Large intestine (tissue), 3 donors: ENCODE data around the gene CCDC146. TPM values are rescaled to one million over a fixed set of nuclear protein-coding genes. Genes with fewer than 3 reads are reported as not detected.
"Not testable (repeated sequence)": the region's sequence is repeated elsewhere in the genome, so short reads cannot be mapped to it uniquely, and the experiment has no call there.

Experiments
- DNase-seq, 2 donors: peaks; one replicate each; pipeline versions ENCODE4 v3.0.0 to v3.0.0-alpha.2; 2013
- H3K27ac ChIP-seq: one replicate; pipeline ENCODE4 v1.5.1; 2013; ENCODE audit warnings: low read length
- H3K27me3 ChIP-seq: 2 replicates; pipeline ENCODE4 v1.6.1; 2013; ENCODE audit warnings: low read length; ENCODE audit not compliant: control insufficient read depth, insufficient read depth
- H3K36me3 ChIP-seq: 2 replicates; pipeline ENCODE4 v1.6.1; 2013; ENCODE audit warnings: low read length; ENCODE audit not compliant: control insufficient read depth, insufficient read depth
- H3K4me1 ChIP-seq: one replicate; pipeline ENCODE4 v1.6.1; 2013; ENCODE audit warnings: low read length; ENCODE audit not compliant: control insufficient read depth, insufficient read depth
- H3K4me3 ChIP-seq: one replicate; pipeline ENCODE4 v1.5.1; 2013; ENCODE audit warnings: low read length
- H3K9me3 ChIP-seq: one replicate; pipeline ENCODE4 v1.6.1; 2013; ENCODE audit warnings: mild to moderate bottlenecking, low read depth, low read length, moderate library complexity; ENCODE audit not compliant: control insufficient read depth
- WGBS: methylation state at CpG from one replicate; pipeline ENCODE4 v1.1.5; 2013; ENCODE audit warnings: low lambda C conversion rate; ENCODE audit not compliant: insufficient coverage; 5-methylcytosine and 5-hydroxymethylcytosine counted together
- polyA plus RNA-seq: library from polyadenylated mRNA; unstranded; fragments of 120-200 nt; gene quantifications from one replicate; pipeline ENCODE4 v1.2.1, GENCODE V29; 2013

The CCDC146 gene
- polyA plus RNA-seq, 1 donor, result 13.4 TPM

DNA sequence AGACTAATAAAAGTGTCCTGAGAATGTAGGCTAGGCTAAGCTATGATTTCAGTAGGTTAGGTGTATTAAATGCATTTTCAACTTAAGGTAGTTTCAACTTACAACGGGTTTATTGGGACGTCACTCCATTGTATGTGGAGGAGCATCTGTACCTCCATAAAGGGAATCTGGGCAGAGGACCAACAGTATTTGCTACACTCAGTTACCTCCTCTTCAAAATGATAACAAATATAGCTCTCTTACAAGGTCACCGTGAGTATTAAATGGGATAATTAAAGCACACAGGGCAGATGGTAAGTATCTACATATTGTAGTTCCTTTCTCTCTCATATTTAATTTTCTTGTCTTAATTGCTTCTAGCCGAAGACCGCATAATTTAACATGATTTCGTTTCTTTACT lies 136.2 kb downstream of the CCDC146 start:
- WGBS, result 83% methylated on average over 3 of the region's 6 CpGs
- no peaks in the 10 kb centered on the region for H3K36me3 ChIP-seq
- no peaks in the 10 kb centered on the region for H3K9me3 ChIP-seq
- no peak for DNase-seq
- H3K27ac ChIP-seq, result no peak overlapping the region
- H3K27me3 ChIP-seq, result no peaks in the 10 kb centered on the region
- no peak overlapping the region for H3K4me3 ChIP-seq
- no peaks in the 10 kb centered on the region for H3K4me1 ChIP-seq

DNA sequence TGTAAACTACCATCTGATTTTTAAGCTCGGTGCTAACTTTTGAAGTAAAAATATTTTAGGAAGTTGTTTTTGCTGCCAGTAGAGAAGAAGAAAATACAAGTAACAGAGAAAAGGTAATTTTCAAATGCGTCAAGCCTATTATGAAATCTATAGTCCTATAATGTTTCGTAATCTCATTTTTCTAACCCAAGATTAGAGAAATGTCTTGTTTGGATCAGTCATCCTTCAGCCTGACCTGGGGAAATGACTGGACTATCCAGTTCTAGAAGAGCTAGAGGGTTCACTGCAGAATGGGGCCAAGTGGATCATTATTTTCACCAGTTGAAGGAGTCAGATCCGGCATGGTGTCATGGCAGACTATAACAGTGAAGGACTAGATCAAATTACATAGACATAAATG lies 139.9 kb downstream of the CCDC146 start:
- DNase-seq, result no peak
- H3K4me3 ChIP-seq, result no peak overlapping the region
- no peaks in the 10 kb centered on the region for H3K4me1 ChIP-seq
- WGBS, result 100% methylated on average over 3 of the region's 4 CpGs
- H3K27me3 ChIP-seq, result no peaks in the 10 kb centered on the region
- no peaks in the 10 kb centered on the region for H3K9me3 ChIP-seq
- no peak overlapping the region for H3K27ac ChIP-seq
- H3K36me3 ChIP-seq, result no peaks in the 10 kb centered on the region

DNA sequence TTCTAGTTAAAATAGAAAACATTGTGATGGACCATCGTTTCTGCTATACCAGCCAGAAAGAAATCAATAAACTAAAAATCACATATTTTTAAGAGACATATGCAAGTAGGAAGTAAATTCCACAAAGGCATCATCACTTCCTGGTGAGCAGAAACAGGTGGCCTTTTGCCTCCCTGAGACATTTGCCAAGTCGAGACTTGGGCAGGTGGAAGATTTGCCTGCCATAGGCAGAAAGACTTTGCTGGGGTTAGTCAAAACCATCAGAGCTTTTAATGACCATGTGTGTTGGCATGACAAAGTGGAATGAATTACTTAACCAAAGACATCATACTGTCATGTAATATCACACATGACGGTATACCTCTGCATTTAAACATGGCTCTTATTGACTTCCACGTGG lies 143.3 kb downstream of the CCDC146 start:
- no peaks in the 10 kb centered on the region for H3K9me3 ChIP-seq
- DNase-seq, result no peak
- no peaks in the 10 kb centered on the region for H3K27me3 ChIP-seq
- no peak overlapping the region for H3K27ac ChIP-seq
- H3K4me1 ChIP-seq, result no peaks in the 10 kb centered on the region
- no peaks in the 10 kb centered on the region for H3K36me3 ChIP-seq
- no peak overlapping the region for H3K4me3 ChIP-seq
- 100% methylated on average over 1 of the region's 4 CpGs for WGBS

DNA sequence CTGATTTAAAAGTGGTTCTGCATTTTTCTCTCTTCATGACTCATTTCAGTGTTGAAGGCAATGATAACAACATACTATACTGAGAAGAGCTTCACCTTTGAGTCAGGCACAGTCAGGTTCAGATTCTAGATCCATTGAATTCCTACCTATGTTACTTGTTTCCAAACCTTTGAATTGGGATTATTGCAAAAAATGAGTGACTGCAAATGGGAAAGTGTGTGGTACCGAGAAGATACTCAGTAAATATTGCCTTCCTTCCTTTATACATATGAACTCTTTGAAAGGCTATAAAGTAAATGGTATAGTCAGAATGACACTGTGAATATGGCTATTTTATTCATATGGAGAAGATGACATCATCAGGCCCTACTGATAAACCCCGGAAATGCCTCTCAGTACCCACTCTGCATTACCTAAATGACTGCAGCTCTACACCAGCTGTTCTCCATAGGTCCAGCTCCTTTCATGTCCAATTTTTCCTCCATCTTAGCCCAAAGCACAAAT lies 143.9 kb downstream of the CCDC146 start:
- no peak for DNase-seq
- no peaks in the 10 kb centered on the region for H3K27me3 ChIP-seq
- no CpG with 5 or more reads among the region's 2 CpGs for WGBS

DNA sequence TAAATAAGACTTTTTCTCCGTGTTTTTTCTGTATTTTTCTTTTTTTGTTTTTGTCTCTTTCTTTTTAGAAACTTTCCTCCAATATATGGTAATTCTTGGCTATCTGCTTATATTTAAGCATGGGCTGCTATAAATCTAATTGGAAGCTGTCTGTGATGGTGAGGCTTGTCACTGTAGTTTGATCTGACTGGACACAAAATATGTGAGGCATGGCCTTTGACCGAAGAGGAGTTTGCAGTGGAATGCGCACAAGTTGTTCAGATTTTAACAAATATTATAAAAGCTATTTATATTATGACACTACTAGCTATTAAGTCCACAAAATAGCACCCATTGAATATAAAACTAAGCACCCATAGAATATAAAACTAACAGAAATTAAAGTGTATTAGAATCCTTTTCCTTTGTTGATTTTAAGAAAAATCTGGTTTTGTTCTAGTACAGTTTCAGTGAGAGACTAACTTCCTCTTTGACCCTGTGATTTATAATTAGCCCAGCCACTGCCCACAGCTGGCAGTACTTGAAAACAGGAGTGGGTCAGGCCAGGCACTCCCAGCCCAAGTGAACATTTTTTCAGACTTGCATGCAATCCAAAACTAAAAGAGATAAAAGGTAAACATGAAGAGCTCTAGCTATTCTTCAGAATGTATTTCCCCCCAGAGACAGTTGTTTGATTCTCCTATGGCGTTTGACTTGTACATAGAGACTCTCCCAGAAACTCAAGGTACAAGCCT lies 147.1 kb downstream of the CCDC146 start:
- Histone ChIP-seq H3K27ac (no peak overlapping the region), H3K27me3 (no peaks in the 10 kb centered on the region), H3K4me1 (no peaks in the 10 kb centered on the region), H3K4me3 (no peak overlapping the region), H3K36me3 (no peaks in the 10 kb centered on the region), H3K9me3 (no peaks in the 10 kb centered on the region)
- DNase-seq, result no peak
- WGBS, result 86% methylated on average over 1 of the region's 4 CpGs

More for the DNA sequence above, 143.9 kb downstream of the CCDC146 start:
- H3K9me3 ChIP-seq, result no peaks in the 10 kb centered on the region
- H3K4me3 ChIP-seq, result no peak overlapping the region
- H3K27ac ChIP-seq, result no peak overlapping the region
- H3K4me1 ChIP-seq, result no peaks in the 10 kb centered on the region
- no peaks in the 10 kb centered on the region for H3K36me3 ChIP-seq

DNA sequence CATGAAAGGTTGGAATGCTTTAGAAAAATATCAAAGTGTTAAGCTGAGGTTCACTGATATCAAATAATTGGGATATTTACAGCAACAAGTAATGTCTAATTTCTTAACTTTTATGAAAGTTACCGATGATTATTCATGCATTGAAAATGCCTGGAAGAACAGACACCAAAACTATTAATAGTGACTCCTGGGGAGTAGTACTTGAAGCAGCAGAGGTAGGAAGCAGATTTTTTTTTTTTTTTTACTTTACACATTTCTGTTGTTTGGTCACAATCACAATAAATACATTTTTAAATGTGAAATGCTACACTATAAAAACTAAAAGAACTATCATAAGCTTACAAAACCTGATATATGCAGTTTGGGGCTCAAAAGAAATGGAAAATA lies 147.7 kb downstream of the CCDC146 start:
- Histone ChIP-seq H3K4me1 (no peaks in the 10 kb centered on the region), H3K27me3 (no peaks in the 10 kb centered on the region), H3K4me3 (no peak overlapping the region), H3K9me3 (no peaks in the 10 kb centered on the region), H3K27ac (no peak overlapping the region), H3K36me3 (no peaks in the 10 kb centered on the region)
- DNase-seq, result no peak
- 100% methylated on average over 1 of the region's 1 CpG for WGBS

DNA sequence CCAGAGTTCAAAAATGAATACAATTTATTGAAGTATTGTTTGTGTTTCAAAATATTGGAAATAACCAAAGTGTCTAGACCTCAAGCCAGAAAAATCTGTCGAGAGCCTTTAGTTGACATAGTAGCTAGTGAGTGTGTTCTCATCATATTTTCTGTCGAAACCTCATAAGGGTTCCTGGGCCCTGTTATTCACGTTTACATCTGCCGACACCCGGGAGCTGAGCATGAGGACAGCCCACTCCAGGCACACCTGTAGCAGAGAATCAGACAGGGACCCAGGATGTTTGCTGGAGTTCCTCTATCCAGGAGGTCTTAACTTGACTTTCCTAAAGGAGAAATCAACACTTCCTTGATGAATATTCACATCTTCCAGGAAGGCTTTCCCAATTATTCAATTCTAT lies 149.4 kb downstream of the CCDC146 start:
- no peaks in the 10 kb centered on the region for H3K9me3 ChIP-seq
- WGBS, result no CpG with 5 or more reads among the region's 5 CpGs
- no peak overlapping the region for H3K27ac ChIP-seq
- H3K4me3 ChIP-seq, result no peak overlapping the region
- no peaks in the 10 kb centered on the region for H3K36me3 ChIP-seq
- no peaks in the 10 kb centered on the region for H3K4me1 ChIP-seq
- no peak for DNase-seq
- no peaks in the 10 kb centered on the region for H3K27me3 ChIP-seq

DNA sequence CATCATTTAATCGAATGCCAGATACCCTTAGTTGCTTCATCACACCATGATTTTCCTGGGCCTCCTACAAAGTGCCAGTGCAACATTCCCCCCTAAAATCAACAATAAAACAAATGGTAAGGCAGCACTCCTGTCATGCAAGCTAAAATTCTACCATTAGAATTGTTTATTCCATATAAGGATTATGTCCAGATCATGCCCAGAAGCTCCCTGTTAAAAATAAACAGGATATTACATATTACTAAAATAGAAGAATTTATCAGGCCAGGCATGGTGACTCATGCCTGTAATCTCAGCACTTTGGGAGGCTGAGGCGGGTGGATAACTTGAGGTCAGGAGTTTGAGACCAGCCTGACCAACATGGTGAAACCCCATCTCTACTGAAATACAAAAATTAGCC lies 153.2 kb downstream of the CCDC146 start:
- not testable (repeated sequence) for DNase-seq, H3K4me3 ChIP-seq, H3K36me3 ChIP-seq, H3K9me3 ChIP-seq, H3K27me3 ChIP-seq, H3K27ac ChIP-seq, H3K4me1 ChIP-seq
- WGBS, result 100% methylated on average over 1 of the region's 2 CpGs

DNA sequence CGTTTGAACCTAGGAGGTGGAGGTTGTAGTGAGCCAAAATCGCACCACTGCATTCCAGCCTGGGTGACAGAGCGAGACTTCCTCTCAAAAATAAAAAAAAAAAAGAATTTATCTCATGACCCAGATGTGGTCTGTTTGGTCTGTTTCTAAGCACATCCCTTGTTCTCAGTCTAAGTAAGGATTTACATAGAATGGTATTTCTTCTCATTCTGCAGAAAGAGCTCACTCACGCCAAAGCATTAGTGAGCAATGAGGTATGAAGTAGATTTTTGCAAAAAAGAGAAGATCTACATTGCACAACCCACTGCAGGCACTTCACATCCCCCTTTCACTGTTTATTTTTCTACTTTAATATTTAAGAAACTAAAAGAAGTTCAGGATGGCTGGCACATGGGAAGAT lies 153.7 kb downstream of the CCDC146 start:
- Histone ChIP-seq H3K9me3 (no peaks in the 10 kb centered on the region), H3K27me3 (no peaks in the 10 kb centered on the region), H3K4me3 (no peak overlapping the region), H3K36me3 (no peaks in the 10 kb centered on the region), H3K27ac (no peak overlapping the region), H3K4me1 (no peaks in the 10 kb centered on the region)
- no CpG with 5 or more reads among the region's 4 CpGs for WGBS
- DNase-seq, result no peak

DNA sequence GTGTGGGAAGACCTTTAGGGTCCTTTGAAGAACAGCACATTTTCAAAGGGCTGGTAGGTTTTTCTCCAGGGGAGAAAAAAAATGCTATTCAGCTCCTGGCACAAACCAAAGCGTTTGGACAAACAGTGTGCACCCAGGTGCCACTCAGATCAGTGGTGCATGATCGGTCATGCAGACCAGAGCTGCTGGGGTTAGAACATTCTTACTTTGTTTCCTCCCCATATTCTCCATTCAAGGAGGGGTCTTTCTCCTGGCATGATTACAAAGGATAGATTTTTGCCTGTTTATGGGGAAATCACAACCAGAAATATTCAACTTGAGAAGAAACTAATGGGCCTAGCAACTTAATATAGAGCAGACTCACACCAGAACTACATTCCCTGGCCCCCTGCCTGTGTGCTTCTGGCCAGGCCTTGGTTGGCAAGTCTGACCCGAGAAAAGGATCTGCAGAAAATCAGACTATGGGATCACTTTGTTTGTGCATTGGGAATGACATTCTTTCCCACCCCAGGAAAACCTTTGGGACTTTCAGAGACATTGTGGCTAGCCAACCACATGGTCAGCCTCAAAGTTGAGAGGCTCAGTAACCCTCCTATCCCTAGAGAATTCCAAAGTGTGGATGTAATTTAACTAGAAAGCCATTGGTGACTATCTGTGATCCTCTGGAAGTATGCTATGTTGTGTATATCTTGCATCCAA lies 159.5 kb downstream of the CCDC146 start:
- Histone ChIP-seq H3K27ac (no peak overlapping the region), H3K36me3 (no peaks in the 10 kb centered on the region), H3K4me1 (no peaks in the 10 kb centered on the region), H3K9me3 (no peaks in the 10 kb centered on the region), H3K4me3 (no peak overlapping the region), H3K27me3 (no peaks in the 10 kb centered on the region)
- no peak for DNase-seq
- no CpG with 5 or more reads among the region's 3 CpGs for WGBS
